Liver (tissue), 3 donors: ENCODE results near the gene THOP1.
A peak's percentile ranks its signal among the peaks of the same experiment; 100 is the strongest.

Experiments
- CTCF ChIP-seq: fragments of 150-350 bp; IDR thresholded peaks from 2 replicates; pipeline ENCODE4 v1.5.1; 2017; ENCODE audit warnings: improper control_type of control experiment, low read depth, low read length; ENCODE audit not compliant: missing input control
- GABPA ChIP-seq, 2 donors: IDR thresholded peaks in 1 of 2; conservative IDR thresholded peaks in 1 of 2; 2 replicates each; pipeline ENCODE4 v1.6.1; 2016; ENCODE audit warnings: antibody characterized with exemption in 2 of 2, mild to moderate bottlenecking in 1 of 2, moderate library complexity in 1 of 2
- HNF4A ChIP-seq, 2 donors: conservative IDR thresholded peaks; 2 replicates each; pipeline ENCODE4 v1.6.1; 2016; ENCODE audit warnings: antibody characterized with exemption in 2 of 2, mild to moderate bottlenecking in 2 of 2
- MAX ChIP-seq: IDR thresholded peaks from 2 replicates; pipeline ENCODE4 v1.6.1; 2016; ENCODE audit warnings: antibody characterized with exemption
- RAD21 ChIP-seq, 2 donors: IDR thresholded peaks; 2 replicates each; pipeline ENCODE4 v1.6.1; 2016; ENCODE audit warnings: antibody characterized with exemption in 2 of 2, mild to moderate bottlenecking in 2 of 2
- SP1 ChIP-seq: IDR thresholded peaks from 2 replicates; pipeline ENCODE4 v1.6.1; 2018; ENCODE audit warnings: antibody characterized with exemption, mild to moderate bottlenecking
- TAF1 ChIP-seq: conservative IDR thresholded peaks from 2 replicates; pipeline ENCODE4 v1.6.1; 2016; ENCODE audit warnings: antibody characterized with exemption, mild to moderate bottlenecking
- YY1 ChIP-seq: IDR thresholded peaks from 2 replicates; pipeline ENCODE4 v1.6.1; 2016; ENCODE audit warnings: antibody characterized with exemption, mild to moderate bottlenecking
- TF ChIP-seq, protein P1 (sequence below): IDR thresholded peaks from 2 replicates; pipeline ENCODE4 v1.6.1; 2016; ENCODE audit warnings: antibody characterized with exemption, mild to moderate bottlenecking
- donor health status: healthy.
- donor health status: healthy.

DNA sequence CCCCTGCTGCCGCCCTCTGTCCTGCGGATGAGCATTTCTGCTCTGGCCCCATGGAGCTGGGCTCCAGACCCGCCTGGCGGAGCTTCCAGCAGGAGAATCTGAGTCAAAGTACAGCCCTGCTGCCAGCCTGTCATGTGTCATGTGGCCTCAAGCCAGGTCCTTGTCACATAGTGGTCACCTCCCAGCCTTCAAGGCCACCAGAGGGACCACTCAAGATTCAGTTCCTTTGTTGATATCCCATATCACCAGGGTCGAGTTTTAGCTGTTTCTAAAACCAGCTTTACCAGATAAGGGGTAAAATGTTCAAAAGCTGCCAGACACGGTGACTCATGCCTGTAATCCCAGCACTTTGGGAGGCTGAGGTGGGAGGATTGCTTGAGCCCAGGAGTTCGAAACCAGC, 13.4 kb downstream of the THOP1 start:
- TF ChIP-seq GABPA (IDR thresholded peaks at IDR 0.05 in 1 of 2, conservative IDR thresholded peaks at IDR 0.05 in 1 of 2) (no peak), CTCF (no peak), YY1 (no peak), RAD21 (IDR thresholded peaks at IDR 0.05) (no peak), SP1 (no peak), MAX (no peak), HNF4A (conservative IDR thresholded peaks at IDR 0.05) (peak; percentile 9 to 36), TAF1 (no peak)
- TF ChIP-seq, protein P1, sequence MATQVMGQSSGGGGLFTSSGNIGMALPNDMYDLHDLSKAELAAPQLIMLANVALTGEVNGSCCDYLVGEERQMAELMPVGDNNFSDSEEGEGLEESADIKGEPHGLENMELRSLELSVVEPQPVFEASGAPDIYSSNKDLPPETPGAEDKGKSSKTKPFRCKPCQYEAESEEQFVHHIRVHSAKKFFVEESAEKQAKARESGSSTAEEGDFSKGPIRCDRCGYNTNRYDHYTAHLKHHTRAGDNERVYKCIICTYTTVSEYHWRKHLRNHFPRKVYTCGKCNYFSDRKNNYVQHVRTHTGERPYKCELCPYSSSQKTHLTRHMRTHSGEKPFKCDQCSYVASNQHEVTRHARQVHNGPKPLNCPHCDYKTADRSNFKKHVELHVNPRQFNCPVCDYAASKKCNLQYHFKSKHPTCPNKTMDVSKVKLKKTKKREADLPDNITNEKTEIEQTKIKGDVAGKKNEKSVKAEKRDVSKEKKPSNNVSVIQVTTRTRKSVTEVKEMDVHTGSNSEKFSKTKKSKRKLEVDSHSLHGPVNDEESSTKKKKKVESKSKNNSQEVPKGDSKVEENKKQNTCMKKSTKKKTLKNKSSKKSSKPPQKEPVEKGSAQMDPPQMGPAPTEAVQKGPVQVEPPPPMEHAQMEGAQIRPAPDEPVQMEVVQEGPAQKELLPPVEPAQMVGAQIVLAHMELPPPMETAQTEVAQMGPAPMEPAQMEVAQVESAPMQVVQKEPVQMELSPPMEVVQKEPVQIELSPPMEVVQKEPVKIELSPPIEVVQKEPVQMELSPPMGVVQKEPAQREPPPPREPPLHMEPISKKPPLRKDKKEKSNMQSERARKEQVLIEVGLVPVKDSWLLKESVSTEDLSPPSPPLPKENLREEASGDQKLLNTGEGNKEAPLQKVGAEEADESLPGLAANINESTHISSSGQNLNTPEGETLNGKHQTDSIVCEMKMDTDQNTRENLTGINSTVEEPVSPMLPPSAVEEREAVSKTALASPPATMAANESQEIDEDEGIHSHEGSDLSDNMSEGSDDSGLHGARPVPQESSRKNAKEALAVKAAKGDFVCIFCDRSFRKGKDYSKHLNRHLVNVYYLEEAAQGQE: no peak
